PFSK-1 (cell line): ENCODE results near the gene OTUD5.

ENCODE experiments used
- FOXP2 ChIP-seq: optimal IDR thresholded peaks from 2 replicates; pipeline ENCODE3; 2011; ENCODE audit warnings: borderline replicate concordance, control low read depth, inconsistent platforms; ENCODE audit not compliant: insufficient read depth; ENCODE audit errors: extremely low read length, extremely low read depth
- POLR2AphosphoS5 ChIP-seq: IDR thresholded peaks from 2 replicates; pipeline ENCODE4 v1.6.1; 2012; ENCODE audit warnings: low read depth, mild to moderate bottlenecking, control low read depth, low read length, moderate library complexity
- REST ChIP-seq, 2 experiments: IDR thresholded peaks; 2 replicates each; pipeline versions ENCODE4 v1.6.1 to v1.8.0; 2011 to 2012; ENCODE audit warnings: low read depth in 2 of 2, low read length in 2 of 2, control low read depth in 1 of 2, inconsistent platforms in 1 of 2, mild to moderate bottlenecking in 1 of 2, moderate library complexity in 1 of 2; ENCODE audit not compliant: insufficient read depth in 1 of 2
- SIN3A ChIP-seq: IDR thresholded peaks from 2 replicates; pipeline ENCODE4 v1.6.1; 2012; ENCODE audit warnings: mild to moderate bottlenecking, low read length, moderate library complexity, borderline replicate concordance; ENCODE audit not compliant: insufficient read depth
- TAF1 ChIP-seq: IDR thresholded peaks from 2 replicates; pipeline ENCODE4 v1.6.1; 2012; ENCODE audit warnings: low read length, control low read depth, borderline replicate concordance; ENCODE audit not compliant: insufficient read depth

OTUD5 gene

GRCh38 chrX:48902135-48902534, 55.3 kb downstream of the OTUD5 start:
- no peak for TF ChIP-seq REST (IDR thresholded peaks at IDR 0.05; ENCODE audit: insufficient read depth in 1 of 2, low read depth in 2 of 2, low read length in 2 of 2)
- TF ChIP-seq FOXP2: no peak

GRCh38 chrX:48901069-48901468, 56.3 kb downstream of the OTUD5 start:
- TF ChIP-seq POLR2AphosphoS5: no peak
- TF ChIP-seq FOXP2: no peak
- no peak for TF ChIP-seq TAF1
- TF ChIP-seq SIN3A: no peak
- no peak for TF ChIP-seq REST (IDR thresholded peaks at IDR 0.05; ENCODE audit: insufficient read depth in 1 of 2, low read depth in 2 of 2, low read length in 2 of 2)

- TF ChIP-seq POLR2AphosphoS5: no peak
Observed at GRCh38 chrX:48899078-48899410, 58.4 kb downstream of the OTUD5 start.

- TF ChIP-seq FOXP2 (no peak), TAF1 (peak; percentile 80; the same call in 1 of the 2 replicates), REST (IDR thresholded peaks at IDR 0.05; ENCODE audit: insufficient read depth in 1 of 2, low read depth in 2 of 2, low read length in 2 of 2) (no peak), SIN3A (peak; percentile 42; the same call in 1 of the 2 replicates), POLR2AphosphoS5 (peak; percentile 92)
Observed at GRCh38 chrX:48897625-48898306, 59.6 kb downstream of the OTUD5 start, which contains the start of the genes PQBP1 and TIMM17B. Gene PQBP1 (plus strand): TSS chrX:48897930. CDS start chrX:48898510, 580 bp downstream. Gene TIMM17B (minus strand): TSS chrX:48897768. CDS start chrX:48897749, 19 bp downstream.

- TF ChIP-seq FOXP2 (no peak), POLR2AphosphoS5 (no peak), SIN3A (no peak), TAF1 (no peak), REST (IDR thresholded peaks at IDR 0.05; ENCODE audit: insufficient read depth in 1 of 2, low read depth in 2 of 2, low read length in 2 of 2) (no peak)
Observed at GRCh38 chrX:48897157-48897624, 60.2 kb downstream of the OTUD5 start.
